Erythroblast (primary cell): ENCODE measurements around the gene PTCH1.

ENCODE experiments used
- GATA1 ChIP-seq: IDR thresholded peaks from 2 replicates; pipeline ENCODE4 v1.6.1; 2011; ENCODE audit warnings: low read depth, mild to moderate bottlenecking, control low read depth, low read length, moderate library complexity
- POLR2A ChIP-seq: IDR thresholded peaks from 2 replicates; pipeline ENCODE4 v1.6.1; 2011; ENCODE audit warnings: mild to moderate bottlenecking, low read length

GRCh38 chr9:95506678-95507463, 9.9 kb downstream of the PTCH1 start:
- no peak for TF ChIP-seq POLR2A
- no peak for TF ChIP-seq GATA1
